HEK293 (cell line): ENCODE results near the gene NUB1.

ENCODE experiments used
- CTCF ChIA-PET: fragments of 350-600 bp; formaldehyde crosslinking; extraction: SDS; loops from one replicate; lab custom pipeline; 2021; ENCODE audit warnings: antibody characterized with exemption; lab: Yijun Ruan, JAX
- POLR2A ChIA-PET: fragments of 300-600 bp; formaldehyde crosslinking; extraction: SDS; loops from one replicate; lab custom pipeline; 2020; ENCODE audit warnings: antibody characterized with exemption, inconsistent platforms; lab: Yijun Ruan, JAX
- H3K27ac ChIP-seq: fragments of 200-500 bp; sonication (Bioruptor generic); 2 replicates; pipeline ENCODE4 v1.5.1; 2014; ENCODE audit warnings: low read depth, low read length, control low read depth, inconsistent platforms; ENCODE audit errors: extremely low read depth
- H3K36me3 ChIP-seq, 2 experiments: fragments of 200-500 bp in 1 of 2; sonication (Bioruptor generic) in 1 of 2; 1 replicate in 1 of 2; 2 replicates in 1 of 2; pipeline ENCODE4 v1.5.1; 2014 to 2017; ENCODE audit warnings: inconsistent platforms in 2 of 2, low read length in 2 of 2; ENCODE audit not compliant: control insufficient read depth in 2 of 2, insufficient read depth in 1 of 2
- H3K4me1 ChIP-seq: fragments of 200-500 bp; sonication (Bioruptor generic); 2 replicates; pipeline ENCODE4 v1.5.1; 2014; ENCODE audit warnings: mild to moderate bottlenecking, low read length, inconsistent platforms; ENCODE audit not compliant: control insufficient read depth, insufficient read depth
- H3K4me3 ChIP-seq: 2 replicates; pipeline ENCODE4 v1.5.1; 2011; ENCODE audit warnings: low read depth, mild to moderate bottlenecking, control low read depth, low read length, moderate library complexity
- H3K9me3 ChIP-seq: fragments of 200-500 bp; sonication (Bioruptor generic); 2 replicates; pipeline ENCODE4 v1.5.1; 2014; ENCODE audit warnings: low read depth, low read length, inconsistent platforms; ENCODE audit not compliant: control insufficient read depth, insufficient read depth
- MZF1 ChIP-seq: fragments of 450-650 bp; formaldehyde crosslinking; IDR thresholded peaks from 2 replicates; pipeline ENCODE4 v1.5.1; 2017; ENCODE audit warnings: missing biosample characterization, missing genetic modification characterization, borderline replicate concordance
- PRDM10 ChIP-seq: fragments of 450-650 bp; formaldehyde crosslinking; IDR thresholded peaks from 2 replicates; pipeline ENCODE4 v1.5.1; 2016; ENCODE audit warnings: missing biosample characterization, missing genetic modification characterization
- RBAK ChIP-seq: fragments of 450-650 bp; formaldehyde crosslinking; IDR thresholded peaks from 2 replicates; pipeline ENCODE4 v1.5.1; 2016; ENCODE audit warnings: missing biosample characterization, missing genetic modification characterization
- SETDB1 ChIP-seq: IDR thresholded peaks from one replicate; pipeline ENCODE4 v1.6.1; 2017; ENCODE audit warnings: mild to moderate bottlenecking, low read length, moderate library complexity, mixed read lengths; ENCODE audit not compliant: insufficient read length
- TRIM28 ChIP-seq: IDR thresholded peaks from 2 replicates; pipeline ENCODE4 v1.6.1; 2011; ENCODE audit warnings: low read length, control low read depth, borderline replicate concordance
- ZNF138 ChIP-seq: fragments of 450-650 bp; formaldehyde crosslinking; IDR thresholded peaks from 2 replicates; pipeline ENCODE4 v1.5.1; 2016; ENCODE audit warnings: missing biosample characterization, missing genetic modification characterization, borderline replicate concordance
- ZNF155 ChIP-seq: fragments of 450-650 bp; formaldehyde crosslinking; IDR thresholded peaks from 2 replicates; pipeline ENCODE4 v1.5.1; 2016; ENCODE audit warnings: missing biosample characterization, missing genetic modification characterization
- ZNF16 ChIP-seq: fragments of 450-650 bp; formaldehyde crosslinking; IDR thresholded peaks from 2 replicates; pipeline ENCODE4 v1.5.1; 2016; ENCODE audit warnings: low read depth, missing biosample characterization, missing genetic modification characterization
- ZNF184 ChIP-seq: fragments of 450-650 bp; IDR thresholded peaks from 2 replicates; pipeline ENCODE4 v1.5.1; 2018; ENCODE audit warnings: missing biosample characterization, mild to moderate bottlenecking, missing genetic modification characterization
- ZNF302 ChIP-seq: fragments of 450-650 bp; formaldehyde crosslinking; IDR thresholded peaks from 2 replicates; pipeline ENCODE4 v1.5.1; 2016; ENCODE audit warnings: missing biosample characterization, missing genetic modification characterization, low read depth
- ZNF311 ChIP-seq: fragments of 450-650 bp; formaldehyde crosslinking; IDR thresholded peaks from 2 replicates; pipeline ENCODE4 v1.5.1; 2017; ENCODE audit warnings: missing biosample characterization, missing genetic modification characterization, borderline replicate concordance
- ZNF341 ChIP-seq: fragments of 450-650 bp; formaldehyde crosslinking; IDR thresholded peaks from 2 replicates; pipeline ENCODE4; 2016; ENCODE audit warnings: low read depth, missing biosample characterization, missing genetic modification characterization
- ZNF473 ChIP-seq: fragments of 450-650 bp; formaldehyde crosslinking; IDR thresholded peaks from 2 replicates; pipeline ENCODE4 v1.5.1; 2017; ENCODE audit warnings: missing biosample characterization, missing genetic modification characterization
- ZNF555 ChIP-seq: fragments of 450-650 bp; formaldehyde crosslinking; conservative IDR thresholded peaks from 2 replicates; pipeline ENCODE4 v1.5.1; 2017; ENCODE audit warnings: missing biosample characterization, mild to moderate bottlenecking, missing genetic modification characterization, inconsistent platforms
- ZNF639 ChIP-seq: fragments of 450-650 bp; formaldehyde crosslinking; IDR thresholded peaks from 2 replicates; pipeline ENCODE4 v1.5.1; 2016; ENCODE audit warnings: missing biosample characterization, missing genetic modification characterization
- ZNF654 ChIP-seq: fragments of 450-650 bp; formaldehyde crosslinking; IDR thresholded peaks from 2 replicates; pipeline ENCODE4 v1.5.1; 2016; ENCODE audit warnings: low read depth, missing biosample characterization, missing genetic modification characterization
- ZNF677 ChIP-seq: fragments of 450-650 bp; IDR thresholded peaks from 2 replicates; pipeline ENCODE4 v1.5.0; 2018; ENCODE audit warnings: missing biosample characterization, mild to moderate bottlenecking, missing genetic modification characterization, moderate library complexity
- ZNF768 ChIP-seq: fragments of 450-650 bp; formaldehyde crosslinking; IDR thresholded peaks from 2 replicates; pipeline ENCODE4 v1.5.1; 2018; ENCODE audit warnings: missing biosample characterization, mild to moderate bottlenecking, missing genetic modification characterization
- ZSCAN23 ChIP-seq: fragments of 450-650 bp; formaldehyde crosslinking; IDR thresholded peaks from 2 replicates; pipeline ENCODE4 v1.5.1; 2016; ENCODE audit warnings: missing biosample characterization, missing genetic modification characterization
- ZSCAN30 ChIP-seq: fragments of 450-650 bp; IDR thresholded peaks from 2 replicates; pipeline ENCODE4 v1.5.1; 2018; ENCODE audit warnings: missing biosample characterization, mild to moderate bottlenecking, missing genetic modification characterization, moderate library complexity
- TF ChIP-seq, protein P1 (sequence below): fragments of 450-650 bp; formaldehyde crosslinking; IDR thresholded peaks from 2 replicates; pipeline ENCODE4 v1.5.1; 2016; ENCODE audit warnings: missing biosample characterization, missing genetic modification characterization
- TF ChIP-seq, protein P2 (sequence below): fragments of 450-650 bp; formaldehyde crosslinking; IDR thresholded peaks from 2 replicates; pipeline ENCODE4 v1.5.1; 2016; ENCODE audit warnings: missing biosample characterization, missing genetic modification characterization

Gene NUB1

DNA sequence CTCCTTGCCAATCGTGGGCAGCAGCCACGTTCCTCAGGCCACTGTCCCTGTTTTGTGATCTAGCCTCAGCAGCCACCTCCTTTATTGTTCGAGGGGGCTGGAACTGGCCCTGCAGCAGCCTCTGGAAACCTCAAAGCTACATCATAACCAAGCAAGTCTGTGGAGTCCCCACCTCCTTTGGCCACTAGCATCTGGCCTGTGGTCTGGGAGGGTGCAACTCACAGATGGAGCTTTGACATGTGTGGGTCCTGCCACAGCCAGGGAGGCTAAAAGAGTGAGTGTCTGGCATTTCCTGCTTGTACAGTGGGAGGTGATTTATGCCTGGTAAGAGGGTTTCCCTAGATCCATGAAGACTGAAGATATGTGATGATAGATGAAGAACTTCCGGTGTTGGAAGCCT, 32.3 kb upstream of the NUB1 start (continued):
- TF ChIP-seq ZNF184 (tag by site-specific recombination): no peak
- no peak for TF ChIP-seq ZNF341 (tag by site-specific recombination)
- no peak for TF ChIP-seq ZNF155 (tag by site-specific recombination)
- TF ChIP-seq ZNF16 (tag by site-specific recombination): no peak
- no peak for TF ChIP-seq ZSCAN23 (tag by site-specific recombination)
- TF ChIP-seq ZNF555 (tag by site-specific recombination): no peak
- TF ChIP-seq MZF1: no peak
- no peak for TF ChIP-seq ZNF639 (tag by site-specific recombination)
- TF ChIP-seq ZNF302 (tag by site-specific recombination): no peak
- TF ChIP-seq RBAK (tag by site-specific recombination): no peak
- TF ChIP-seq ZNF677: no peak
- no peak for TF ChIP-seq ZNF768 (tag by site-specific recombination)
- TF ChIP-seq ZNF311 (tag by site-specific recombination): no peak
- TF ChIP-seq PRDM10 (tag by site-specific recombination): no peak

GRCh38 chr7:151310578-151310977, 31.0 kb upstream of the NUB1 start:
- TF ChIP-seq ZNF654 (0 out of 2 replicates have a peak, but pooled peaks have one; percentile 16), ZNF138 (tag by site-specific recombination) (no peak)
- H3K9me3 ChIP-seq: no peaks in the 10 kb centered on the region
- H3K27ac ChIP-seq: no peak overlapping the region
- no peak overlapping the region for H3K4me3 ChIP-seq
- H3K36me3 ChIP-seq: no peaks in the 10 kb centered on the region
- ChIA-PET POLR2A (interaction anchor here (0.7 kb wide), 2 partner anchors 13 to 61 kb away, joined by 3 to 4 read pairs; no protein-coding TSS in a partner anchor), CTCF (interaction anchor here (0.6 to 4.5 kb wide), 16 partner anchors 10 to 450 kb away, joined by 3 to 27 read pairs (median 4); no protein-coding TSS in a partner anchor)
- H3K4me1 ChIP-seq: no peaks in the 10 kb centered on the region

DNA sequence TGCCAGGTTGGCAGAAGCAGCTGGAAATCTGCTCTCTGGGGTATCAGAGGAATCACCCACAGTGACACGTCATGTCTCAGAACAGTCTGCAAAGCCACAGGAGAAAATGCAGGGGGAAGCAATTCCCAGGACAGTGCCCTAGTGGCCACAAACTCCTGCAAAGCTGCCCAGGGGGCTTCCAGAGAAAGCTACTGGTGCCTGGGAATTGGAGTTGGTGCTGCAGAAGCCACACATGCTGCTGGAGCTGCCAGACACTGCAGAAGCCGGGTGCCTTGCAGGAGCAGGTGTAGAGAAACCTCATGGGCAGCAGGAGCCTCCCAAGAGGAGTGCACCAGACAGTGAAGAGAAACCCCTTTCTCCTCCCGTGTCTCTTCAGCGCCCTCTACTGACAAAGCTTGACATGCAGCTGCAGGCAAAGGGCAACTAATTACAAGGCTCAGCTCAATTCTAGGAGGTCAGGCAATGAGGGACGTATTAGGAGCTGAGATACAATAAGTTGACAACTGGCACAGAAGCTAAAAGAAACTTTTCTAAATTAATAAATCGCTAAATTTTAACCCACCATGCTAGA, 30.2 kb upstream of the NUB1 start:
- no peaks in the 10 kb centered on the region for H3K36me3 ChIP-seq
- POLR2A ChIA-PET: no interaction called here
- TF ChIP-seq SETDB1 (peak; percentile 90), ZNF654 (peak; percentile 57), TRIM28 (peak; percentile 94; the same call in 1 of the 2 replicates), ZSCAN30 (tag by site-specific recombination) (0 out of 2 replicates have a peak, but pooled peaks have one; percentile 44), ZNF473 (tag by site-specific recombination) (no peak)
- TF ChIP-seq, protein P1, sequence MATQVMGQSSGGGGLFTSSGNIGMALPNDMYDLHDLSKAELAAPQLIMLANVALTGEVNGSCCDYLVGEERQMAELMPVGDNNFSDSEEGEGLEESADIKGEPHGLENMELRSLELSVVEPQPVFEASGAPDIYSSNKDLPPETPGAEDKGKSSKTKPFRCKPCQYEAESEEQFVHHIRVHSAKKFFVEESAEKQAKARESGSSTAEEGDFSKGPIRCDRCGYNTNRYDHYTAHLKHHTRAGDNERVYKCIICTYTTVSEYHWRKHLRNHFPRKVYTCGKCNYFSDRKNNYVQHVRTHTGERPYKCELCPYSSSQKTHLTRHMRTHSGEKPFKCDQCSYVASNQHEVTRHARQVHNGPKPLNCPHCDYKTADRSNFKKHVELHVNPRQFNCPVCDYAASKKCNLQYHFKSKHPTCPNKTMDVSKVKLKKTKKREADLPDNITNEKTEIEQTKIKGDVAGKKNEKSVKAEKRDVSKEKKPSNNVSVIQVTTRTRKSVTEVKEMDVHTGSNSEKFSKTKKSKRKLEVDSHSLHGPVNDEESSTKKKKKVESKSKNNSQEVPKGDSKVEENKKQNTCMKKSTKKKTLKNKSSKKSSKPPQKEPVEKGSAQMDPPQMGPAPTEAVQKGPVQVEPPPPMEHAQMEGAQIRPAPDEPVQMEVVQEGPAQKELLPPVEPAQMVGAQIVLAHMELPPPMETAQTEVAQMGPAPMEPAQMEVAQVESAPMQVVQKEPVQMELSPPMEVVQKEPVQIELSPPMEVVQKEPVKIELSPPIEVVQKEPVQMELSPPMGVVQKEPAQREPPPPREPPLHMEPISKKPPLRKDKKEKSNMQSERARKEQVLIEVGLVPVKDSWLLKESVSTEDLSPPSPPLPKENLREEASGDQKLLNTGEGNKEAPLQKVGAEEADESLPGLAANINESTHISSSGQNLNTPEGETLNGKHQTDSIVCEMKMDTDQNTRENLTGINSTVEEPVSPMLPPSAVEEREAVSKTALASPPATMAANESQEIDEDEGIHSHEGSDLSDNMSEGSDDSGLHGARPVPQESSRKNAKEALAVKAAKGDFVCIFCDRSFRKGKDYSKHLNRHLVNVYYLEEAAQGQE (tag by site-specific recombination): no peak
- TF ChIP-seq, protein P2, sequence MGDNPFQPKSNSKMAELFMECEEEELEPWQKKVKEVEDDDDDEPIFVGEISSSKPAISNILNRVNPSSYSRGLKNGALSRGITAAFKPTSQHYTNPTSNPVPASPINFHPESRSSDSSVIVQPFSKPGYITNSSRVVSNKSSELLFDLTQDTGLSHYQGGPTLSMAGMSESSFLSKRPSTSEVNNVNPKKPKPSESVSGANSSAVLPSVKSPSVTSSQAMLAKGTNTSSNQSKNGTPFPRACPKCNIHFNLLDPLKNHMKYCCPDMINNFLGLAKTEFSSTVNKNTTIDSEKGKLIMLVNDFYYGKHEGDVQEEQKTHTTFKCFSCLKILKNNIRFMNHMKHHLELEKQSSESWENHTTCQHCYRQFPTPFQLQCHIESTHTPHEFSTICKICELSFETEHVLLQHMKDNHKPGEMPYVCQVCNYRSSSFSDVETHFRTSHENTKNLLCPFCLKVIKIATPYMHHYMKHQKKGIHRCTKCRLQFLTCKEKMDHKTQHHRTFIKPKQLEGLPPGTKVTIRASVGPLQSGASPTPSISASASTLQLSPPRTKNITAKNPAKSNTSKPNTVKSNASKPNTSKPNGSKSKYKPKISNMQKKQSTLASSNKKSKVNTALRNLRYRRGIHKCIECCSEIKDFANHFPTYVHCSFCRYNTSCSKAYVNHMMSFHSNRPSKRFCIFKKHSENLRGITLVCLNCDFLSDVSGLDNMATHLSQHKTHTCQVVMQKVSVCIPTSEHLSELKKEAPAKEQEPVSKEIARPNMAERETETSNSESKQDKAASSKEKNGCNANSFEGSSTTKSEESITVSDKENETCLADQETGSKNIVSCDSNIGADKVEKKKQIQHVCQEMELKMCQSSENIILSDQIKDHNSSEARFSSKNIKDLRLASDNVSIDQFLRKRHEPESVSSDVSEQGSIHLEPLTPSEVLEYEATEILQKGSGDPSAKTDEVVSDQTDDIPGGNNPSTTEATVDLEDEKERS (tag by site-specific recombination): peak; percentile 94
- TF ChIP-seq, all 188 proteins: peak for 5
- no peak overlapping the region for H3K27ac ChIP-seq
- CTCF ChIA-PET: interaction anchor here (0.6 to 4.5 kb wide), 17 partner anchors 8 to 448 kb away, joined by 3 to 27 read pairs (median 5); partner anchors contain the start of gene NUB1
- H3K4me1 ChIP-seq: no peaks in the 10 kb centered on the region
- H3K9me3 ChIP-seq: no peaks in the 10 kb centered on the region
- no peak overlapping the region for H3K4me3 ChIP-seq
